NB4 (cell line): ENCODE data around the gene NOL3.

Experiments used
- DNase-seq: peaks from one replicate; pipeline ENCODE4 v3.0.0; 2010; ENCODE audit warnings: low read depth
- H3K4me3 ChIP-seq: one replicate; pipeline ENCODE4 v1.5.1; 2011; ENCODE audit warnings: mild to moderate bottlenecking, low read depth, low read length, moderate library complexity
- MYC ChIP-seq: IDR thresholded peaks from 2 replicates; pipeline ENCODE4 v1.6.1; 2011; ENCODE audit warnings: low read depth, low read length
- POLR2A ChIP-seq: IDR thresholded peaks from 2 replicates; pipeline ENCODE4 v1.6.1; 2011; ENCODE audit warnings: mild to moderate bottlenecking; ENCODE audit not compliant: insufficient read length; ENCODE audit errors: extremely low read depth
- TF ChIP-seq, protein P1 (sequence below): IDR thresholded peaks from 2 replicates; pipeline ENCODE4 v1.6.1; 2011; ENCODE audit warnings: low read depth, low read length
- TF ChIP-seq, protein P2 (sequence below): IDR thresholded peaks from one replicate; pipeline ENCODE4 v1.5.1; 2012; ENCODE audit warnings: low read depth, low read length

Gene NOL3

DNA sequence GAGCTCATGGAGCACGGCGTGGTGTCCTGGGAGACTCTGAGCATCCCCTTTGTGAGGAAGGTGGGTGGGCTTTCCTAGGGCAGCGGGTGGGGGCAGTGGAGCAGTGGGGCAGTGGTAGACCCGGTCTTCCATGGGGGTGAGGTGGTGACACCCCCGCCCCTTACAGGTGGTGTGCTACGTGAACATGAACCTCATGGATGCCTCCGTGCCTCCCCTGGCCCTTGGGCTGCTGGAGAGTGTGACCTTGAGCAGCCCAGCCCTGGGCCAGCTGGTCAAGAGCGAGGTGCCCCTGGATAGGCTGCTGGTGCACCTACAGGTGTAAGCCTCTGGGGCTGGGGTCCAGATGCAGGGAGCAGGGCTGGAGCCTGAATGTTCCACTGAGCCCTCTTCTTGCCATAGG, 30.2 kb downstream of the NOL3 start:
- no peak for DNase-seq
- no peak overlapping the region for H3K4me3 ChIP-seq
- TF ChIP-seq POLR2A (no peak), MYC (no peak)
- TF ChIP-seq, protein P1, sequence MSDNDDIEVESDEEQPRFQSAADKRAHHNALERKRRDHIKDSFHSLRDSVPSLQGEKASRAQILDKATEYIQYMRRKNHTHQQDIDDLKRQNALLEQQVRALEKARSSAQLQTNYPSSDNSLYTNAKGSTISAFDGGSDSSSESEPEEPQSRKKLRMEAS: no peak
- TF ChIP-seq, protein P2, sequence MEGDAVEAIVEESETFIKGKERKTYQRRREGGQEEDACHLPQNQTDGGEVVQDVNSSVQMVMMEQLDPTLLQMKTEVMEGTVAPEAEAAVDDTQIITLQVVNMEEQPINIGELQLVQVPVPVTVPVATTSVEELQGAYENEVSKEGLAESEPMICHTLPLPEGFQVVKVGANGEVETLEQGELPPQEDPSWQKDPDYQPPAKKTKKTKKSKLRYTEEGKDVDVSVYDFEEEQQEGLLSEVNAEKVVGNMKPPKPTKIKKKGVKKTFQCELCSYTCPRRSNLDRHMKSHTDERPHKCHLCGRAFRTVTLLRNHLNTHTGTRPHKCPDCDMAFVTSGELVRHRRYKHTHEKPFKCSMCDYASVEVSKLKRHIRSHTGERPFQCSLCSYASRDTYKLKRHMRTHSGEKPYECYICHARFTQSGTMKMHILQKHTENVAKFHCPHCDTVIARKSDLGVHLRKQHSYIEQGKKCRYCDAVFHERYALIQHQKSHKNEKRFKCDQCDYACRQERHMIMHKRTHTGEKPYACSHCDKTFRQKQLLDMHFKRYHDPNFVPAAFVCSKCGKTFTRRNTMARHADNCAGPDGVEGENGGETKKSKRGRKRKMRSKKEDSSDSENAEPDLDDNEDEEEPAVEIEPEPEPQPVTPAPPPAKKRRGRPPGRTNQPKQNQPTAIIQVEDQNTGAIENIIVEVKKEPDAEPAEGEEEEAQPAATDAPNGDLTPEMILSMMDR: no peak

DNA sequence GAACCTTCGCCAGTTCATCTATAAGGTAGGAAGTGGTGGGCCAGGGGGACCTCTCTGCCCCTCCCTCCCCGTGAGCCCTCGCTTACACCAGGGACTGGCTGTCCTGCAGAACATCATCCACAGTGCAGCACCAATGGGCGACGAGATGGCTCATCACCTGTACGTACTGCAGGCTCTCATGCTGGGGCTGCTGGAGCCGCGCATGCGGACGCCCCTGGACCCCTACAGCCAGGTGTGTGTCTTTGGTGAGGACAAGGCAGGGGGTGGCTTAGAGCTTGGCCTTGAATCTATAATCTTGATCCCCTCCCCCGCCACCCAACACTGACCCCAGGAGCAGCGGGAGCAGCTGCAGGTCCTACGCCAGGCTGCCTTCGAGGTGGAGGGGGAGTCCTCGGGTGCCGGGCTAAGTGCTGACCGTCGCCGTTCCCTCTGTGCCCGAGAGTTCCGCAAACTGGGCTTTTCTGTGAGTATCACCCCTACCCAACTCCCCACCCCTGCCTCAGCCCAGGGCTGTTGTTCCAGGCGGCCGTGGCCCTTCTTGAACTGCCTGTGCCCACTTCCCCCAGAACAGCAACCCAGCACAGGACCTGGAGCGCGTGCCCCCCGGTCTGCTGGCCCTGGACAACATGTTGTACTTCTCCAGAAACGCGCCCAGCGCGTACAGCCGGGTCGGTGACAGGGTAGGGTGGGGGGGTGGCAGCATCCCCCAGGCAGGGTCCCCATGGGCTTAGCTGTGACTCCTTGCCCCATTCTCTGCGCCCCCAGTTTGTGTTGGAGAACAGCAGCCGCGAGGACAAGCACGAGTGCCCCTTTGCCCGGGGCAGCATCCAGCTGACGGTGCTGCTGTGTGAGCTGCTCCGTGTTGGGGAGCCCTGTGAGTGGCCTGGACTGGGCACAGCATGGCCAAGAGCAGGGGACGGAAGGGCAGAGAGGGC, 31.3 kb downstream of the NOL3 start:
- TF ChIP-seq, protein P1: no peak
- TF ChIP-seq, protein P2: no peak
- TF ChIP-seq MYC (no peak), POLR2A (no peak)
- DNase-seq: no peak
- no peak overlapping the region for H3K4me3 ChIP-seq

DNA sequence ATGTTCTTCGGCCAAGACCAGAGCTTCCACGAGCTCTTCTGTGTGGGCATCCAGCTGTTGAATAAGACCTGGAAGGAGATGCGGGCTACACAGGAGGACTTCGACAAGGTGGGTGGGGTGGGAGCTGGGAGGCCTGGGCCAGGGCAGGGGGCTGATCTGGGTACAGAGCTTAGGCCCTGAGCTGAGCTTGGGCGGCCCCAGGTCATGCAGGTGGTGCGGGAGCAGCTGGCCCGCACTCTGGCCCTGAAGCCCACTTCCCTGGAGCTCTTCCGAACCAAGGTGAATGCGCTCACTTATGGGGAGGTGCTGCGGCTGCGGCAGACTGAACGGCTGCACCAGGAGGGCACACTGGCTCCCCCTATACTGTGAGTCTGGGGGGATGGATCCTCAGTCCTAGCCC, 32.1 kb downstream of the NOL3 start:
- H3K4me3 ChIP-seq: no peak overlapping the region
- no peak for DNase-seq
- no peak for TF ChIP-seq POLR2A
- TF ChIP-seq MYC: no peak
- TF ChIP-seq, protein P1: no peak
- TF ChIP-seq, protein P2: no peak

DNA sequence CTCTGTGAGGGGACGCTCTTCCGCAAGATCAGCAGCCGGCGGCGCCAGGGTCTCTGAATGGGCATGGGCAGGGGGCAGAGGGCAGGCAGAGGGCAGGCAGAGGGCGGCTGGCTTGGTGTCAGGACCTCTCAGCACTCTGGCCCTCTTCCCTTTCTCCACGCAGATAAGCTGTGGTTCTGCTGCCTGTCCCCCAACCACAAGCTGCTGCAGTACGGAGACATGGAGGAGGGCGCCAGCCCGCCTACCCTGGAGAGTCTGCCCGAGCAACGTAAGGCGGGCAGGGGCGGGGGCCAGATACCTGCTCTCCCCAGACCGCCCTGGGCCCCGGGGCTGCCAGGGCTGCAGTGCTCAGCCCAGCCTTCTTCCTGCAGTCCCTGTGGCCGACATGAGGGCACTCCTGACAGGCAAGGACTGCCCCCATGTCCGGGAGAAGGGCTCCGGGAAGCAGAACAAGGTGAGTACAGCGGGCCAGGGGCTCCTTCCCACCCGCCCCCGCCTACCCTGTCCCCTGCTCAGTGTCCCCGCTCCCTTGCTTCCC, 32.7 kb downstream of the NOL3 start:
- TF ChIP-seq MYC: no peak
- TF ChIP-seq, protein P1: no peak
- no peak for TF ChIP-seq POLR2A
- TF ChIP-seq, protein P2: no peak
- H3K4me3 ChIP-seq: no peak overlapping the region
- no peak for DNase-seq

DNA sequence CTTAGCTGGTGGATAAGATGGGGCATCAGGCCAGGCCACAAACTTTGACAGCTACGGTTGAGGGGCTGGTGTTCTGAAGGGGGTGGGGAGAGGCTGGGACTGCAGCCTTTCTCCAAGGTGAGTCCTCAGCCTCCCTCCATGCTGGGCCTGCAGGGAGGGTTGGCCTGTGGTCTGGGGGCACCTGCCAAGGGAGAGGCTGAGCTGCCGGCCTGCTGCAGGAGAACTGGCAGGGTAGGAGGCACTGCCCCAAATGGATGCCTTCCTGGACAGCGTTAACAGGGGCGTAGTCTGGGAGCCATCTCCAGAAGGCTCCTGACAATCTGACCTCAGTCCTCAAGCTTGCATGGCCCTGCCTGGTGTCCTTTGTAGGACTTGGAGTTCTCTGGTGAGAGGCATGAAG, 33.7 kb downstream of the NOL3 start:
- no peak for DNase-seq
- H3K4me3 ChIP-seq: no peak overlapping the region
- no peak for TF ChIP-seq MYC
- TF ChIP-seq POLR2A: no peak
- TF ChIP-seq, protein P2: no peak
- TF ChIP-seq, protein P1: no peak
